Measurements from ENCODE around the gene RICTOR. TPM values are rescaled to one million over a fixed set of nuclear protein-coding genes. Genes with fewer than 3 reads are reported as not detected.

The RICTOR gene
- total and polyA plus RNA-seq, 10 donors: 6.3 to 70.9 (median 58.5) TPM

- no peak overlapping the region for H3K27ac ChIP-seq
- peak; percentile 63 for DNase-seq
- intact Hi-C loops (cut with DNase I; ENCODE audit: low total_unique reads): no loop called here
- H3K36me3 ChIP-seq: peaks cover 0 to 52% (median 12%) of the 10 kb centered on the region in 6 donors
- H3K27me3 ChIP-seq (replicated peaks in 1 of 7): no peaks in the 10 kb centered on the region
- 83 to 92% (median 86%) methylated on average over 7 of the region's 7 CpGs for WGBS, 5 donors
- H3K4me3 ChIP-seq: no peak overlapping the region
- TF ChIP-seq CTCF (IDR thresholded peaks at IDR 0.05 in 8 of 11, conservative IDR thresholded peaks at IDR 0.05 in 3 of 11) (no peak), POLR2AphosphoS5 (IDR thresholded peaks at IDR 0.05) (no peak), POLR2A (IDR thresholded peaks at IDR 0.05) (no peak)
- H3K4me1 ChIP-seq: peaks cover 0 to 53% (median 12%) of the 10 kb centered on the region in 6 donors
- H3K9me3 ChIP-seq: peaks cover 0 to 33% (median 24%) of the 10 kb centered on the region in 8 donors
Observed at GRCh38 chr5:39024005-39024404, 50.2 kb downstream of the RICTOR start.

DNA sequence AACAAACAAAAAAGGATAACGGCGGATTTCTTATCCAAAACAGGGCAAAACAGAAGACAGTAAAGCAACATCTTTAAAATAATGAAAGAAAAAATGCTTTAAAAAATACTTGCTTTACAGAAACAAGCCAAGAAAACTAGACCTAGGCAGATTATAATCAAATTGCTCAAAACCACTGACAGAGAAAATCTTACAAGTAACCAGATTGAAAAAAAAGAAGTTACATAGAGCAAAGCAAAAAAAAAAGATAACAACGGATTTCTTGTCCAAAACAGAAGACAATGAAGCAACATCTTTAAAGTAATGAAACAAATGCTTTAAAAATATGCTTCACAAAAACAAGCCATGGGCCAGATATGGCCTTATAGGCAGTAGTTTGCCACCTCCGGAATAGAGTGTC, 51.1 kb downstream of the RICTOR start:
- intact Hi-C loops (cut with DNase I; ENCODE audit: low total_unique reads): no loop called here
- H3K27me3 ChIP-seq (replicated peaks in 1 of 7): no peaks in the 10 kb centered on the region
- peaks cover 0 to 53% (median 12%) of the 10 kb centered on the region in 6 donors for H3K4me1 ChIP-seq
- H3K36me3 ChIP-seq: peaks cover 0 to 52% (median 16%) of the 10 kb centered on the region in 6 donors
- H3K9me3 ChIP-seq: peaks cover 0 to 24% (median 15%) of the 10 kb centered on the region in 8 donors
- DNase-seq: no peak
- TF ChIP-seq CTCF (IDR thresholded peaks at IDR 0.05 in 8 of 11, conservative IDR thresholded peaks at IDR 0.05 in 3 of 11) (no peak), POLR2A (IDR thresholded peaks at IDR 0.05) (no peak), POLR2AphosphoS5 (IDR thresholded peaks at IDR 0.05) (no peak)
- H3K27ac ChIP-seq: no peak overlapping the region
- 73 to 93% (median 86%) methylated on average over 4 of the region's 4 CpGs for WGBS, 5 donors
- no peak overlapping the region for H3K4me3 ChIP-seq

- intact Hi-C loops (cut with DNase I; ENCODE audit: low total_unique reads): no loop called here
Observed at GRCh38 chr5:39022151-39022550, 52.0 kb downstream of the RICTOR start.

DNA sequence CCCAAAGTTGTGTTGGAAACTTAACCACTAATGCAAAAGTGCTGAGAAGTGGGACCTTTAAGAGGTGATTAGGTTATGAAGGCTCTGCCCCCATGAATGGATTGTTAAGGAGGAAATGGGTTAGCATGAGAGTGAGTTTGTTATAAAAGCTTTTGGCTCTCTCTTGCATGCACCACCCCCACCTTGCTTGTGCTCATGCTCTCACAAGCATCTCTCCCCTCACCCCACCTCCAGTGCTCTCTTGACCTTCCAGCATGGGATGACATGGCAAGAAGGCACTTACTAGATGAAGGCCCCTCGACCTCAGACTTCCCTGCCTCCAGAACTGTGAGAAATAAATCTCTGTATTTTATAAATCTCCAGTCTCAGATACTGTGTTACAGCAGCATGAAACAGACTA, 52.8 kb downstream of the RICTOR start:
- no peak for TF ChIP-seq POLR2AphosphoS5 (IDR thresholded peaks at IDR 0.05)
- no peak for TF ChIP-seq POLR2A (IDR thresholded peaks at IDR 0.05)
- TF ChIP-seq CTCF (IDR thresholded peaks at IDR 0.05 in 8 of 11, conservative IDR thresholded peaks at IDR 0.05 in 3 of 11): no peak
- no peak overlapping the region for H3K27ac ChIP-seq
- intact Hi-C loops (cut with DNase I; ENCODE audit: low total_unique reads): no loop called here
- no peak overlapping the region for H3K4me3 ChIP-seq
- no peak for DNase-seq
- peaks cover 0 to 12% (median 8%) of the 10 kb centered on the region in 8 donors for H3K9me3 ChIP-seq
- WGBS, 5 donors: 64 to 77% (median 70%) methylated on average over 1 of the region's 1 CpG
- peaks cover 0 to 47% (median 17%) of the 10 kb centered on the region in 6 donors for H3K36me3 ChIP-seq
- no peaks in the 10 kb centered on the region for H3K27me3 ChIP-seq (replicated peaks in 1 of 7)
- peaks cover 0 to 67% (median 18%) of the 10 kb centered on the region in 6 donors for H3K4me1 ChIP-seq

More at GRCh38 chr5:39022151-39022550, 52.0 kb downstream of the RICTOR start:
- H3K9me3 ChIP-seq: peaks cover 0 to 14% (median 8%) of the 10 kb centered on the region in 8 donors
- H3K36me3 ChIP-seq: peaks cover 0 to 55% (median 17%) of the 10 kb centered on the region in 6 donors
- peaks cover 0 to 59% (median 13%) of the 10 kb centered on the region in 6 donors for H3K4me1 ChIP-seq
- no peak overlapping the region for H3K4me3 ChIP-seq
- WGBS, 5 donors: 91 to 97% (median 95%) methylated on average over 4 of the region's 4 CpGs
- no peak for DNase-seq
- no peak overlapping the region for H3K27ac ChIP-seq
- TF ChIP-seq POLR2A (IDR thresholded peaks at IDR 0.05): no peak
- TF ChIP-seq CTCF (IDR thresholded peaks at IDR 0.05 in 8 of 11, conservative IDR thresholded peaks at IDR 0.05 in 3 of 11): no peak
- no peak for TF ChIP-seq POLR2AphosphoS5 (IDR thresholded peaks at IDR 0.05)
- no peaks in the 10 kb centered on the region for H3K27me3 ChIP-seq (replicated peaks in 1 of 7)

All from spleen (tissue), 11 donors.